ENCODE measurements around the gene SLF1.

Gene SLF1

DNA sequence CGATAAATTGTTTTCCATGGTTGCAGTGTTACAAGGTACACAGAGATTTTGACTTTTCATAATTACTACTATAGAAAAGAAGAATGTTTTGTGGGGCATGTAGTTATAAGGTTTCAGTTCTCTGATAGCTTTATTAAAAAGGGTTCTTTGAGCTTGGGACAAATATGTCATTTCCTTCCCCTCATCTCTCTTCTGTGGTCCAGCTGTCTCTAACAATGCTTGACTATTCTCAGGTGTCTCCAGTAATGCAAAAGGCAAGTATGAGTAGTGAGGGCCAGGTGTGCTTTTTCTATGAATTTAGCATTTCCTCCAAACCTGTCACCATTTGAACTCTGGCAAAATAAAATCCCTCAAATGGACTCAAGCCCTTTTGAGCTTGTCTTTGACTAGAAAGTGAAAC, 84.3 kb downstream of the SLF1 start:
- Histone ChIP-seq H3K9me3 (no peaks in the 10 kb centered on the region), H3K4me1 (peaks cover 3% of the 10 kb centered on the region; the same call in 1 of the 2 replicates), H3K4me3 (ENCODE audit: low read depth, low read length) (no peak overlapping the region), H3K27me3 (no peaks in the 10 kb centered on the region), H3K36me3 (no peaks in the 10 kb centered on the region; the same call in 1 of the 2 replicates)
- no peak for DNase-seq
- TF ChIP-seq, protein P1, sequence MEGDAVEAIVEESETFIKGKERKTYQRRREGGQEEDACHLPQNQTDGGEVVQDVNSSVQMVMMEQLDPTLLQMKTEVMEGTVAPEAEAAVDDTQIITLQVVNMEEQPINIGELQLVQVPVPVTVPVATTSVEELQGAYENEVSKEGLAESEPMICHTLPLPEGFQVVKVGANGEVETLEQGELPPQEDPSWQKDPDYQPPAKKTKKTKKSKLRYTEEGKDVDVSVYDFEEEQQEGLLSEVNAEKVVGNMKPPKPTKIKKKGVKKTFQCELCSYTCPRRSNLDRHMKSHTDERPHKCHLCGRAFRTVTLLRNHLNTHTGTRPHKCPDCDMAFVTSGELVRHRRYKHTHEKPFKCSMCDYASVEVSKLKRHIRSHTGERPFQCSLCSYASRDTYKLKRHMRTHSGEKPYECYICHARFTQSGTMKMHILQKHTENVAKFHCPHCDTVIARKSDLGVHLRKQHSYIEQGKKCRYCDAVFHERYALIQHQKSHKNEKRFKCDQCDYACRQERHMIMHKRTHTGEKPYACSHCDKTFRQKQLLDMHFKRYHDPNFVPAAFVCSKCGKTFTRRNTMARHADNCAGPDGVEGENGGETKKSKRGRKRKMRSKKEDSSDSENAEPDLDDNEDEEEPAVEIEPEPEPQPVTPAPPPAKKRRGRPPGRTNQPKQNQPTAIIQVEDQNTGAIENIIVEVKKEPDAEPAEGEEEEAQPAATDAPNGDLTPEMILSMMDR (IDR thresholded peaks at IDR 0.05; ENCODE audit: low read depth, low read length), result no peak

DNA sequence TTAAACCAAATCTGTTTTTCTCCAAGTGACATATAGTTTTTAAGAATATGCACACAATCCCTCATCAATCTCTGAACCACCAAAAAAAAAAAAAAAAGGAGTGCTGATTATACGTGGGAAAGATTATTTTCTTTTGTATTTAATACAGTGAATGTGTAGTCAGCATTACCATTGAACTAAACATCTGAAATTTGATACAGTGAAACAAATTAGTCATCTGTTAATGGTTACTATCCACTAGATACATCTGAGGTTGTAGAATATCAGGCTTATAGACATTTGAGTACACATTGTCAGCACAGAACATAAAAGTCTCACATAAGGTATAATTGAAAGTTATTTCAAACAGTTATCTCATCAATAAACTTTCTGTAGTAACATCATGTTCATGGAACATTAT, 87.0 kb downstream of the SLF1 start:
- DNase-seq, result no peak
- Histone ChIP-seq H3K36me3 (no peaks in the 10 kb centered on the region; the same call in 1 of the 2 replicates), H3K9me3 (no peaks in the 10 kb centered on the region), H3K4me3 (ENCODE audit: low read depth, low read length) (no peak overlapping the region), H3K4me1 (no peaks in the 10 kb centered on the region), H3K27me3 (no peaks in the 10 kb centered on the region)
- TF ChIP-seq, protein P1 (IDR thresholded peaks at IDR 0.05; ENCODE audit: low read depth, low read length), result no peak

DNA sequence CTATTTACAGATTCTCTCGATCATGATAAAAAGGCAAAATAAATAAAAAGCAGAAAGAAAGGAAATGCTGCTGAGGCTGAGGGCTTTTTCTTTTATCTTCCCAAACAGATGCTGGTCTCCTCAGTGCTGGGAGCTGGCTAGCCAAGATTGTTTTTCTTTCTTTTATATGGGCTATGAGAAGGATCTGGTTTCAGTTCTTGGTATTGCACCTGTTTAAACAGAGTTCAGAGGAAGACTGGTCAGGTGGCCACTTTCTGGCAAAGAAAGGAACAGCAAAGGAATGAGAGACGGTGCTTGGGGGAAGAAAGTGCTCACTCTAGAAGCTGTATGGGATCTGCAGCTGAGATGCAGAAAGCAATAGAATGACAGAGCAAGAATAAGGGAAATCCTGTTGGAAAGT, 88.9 kb downstream of the SLF1 start:
- no peak for DNase-seq
- TF ChIP-seq, protein P1 (IDR thresholded peaks at IDR 0.05; ENCODE audit: low read depth, low read length), result no peak
- H3K36me3 ChIP-seq, result no peaks in the 10 kb centered on the region
- H3K4me1 ChIP-seq, result no peaks in the 10 kb centered on the region
- no peaks in the 10 kb centered on the region for H3K9me3 ChIP-seq
- H3K27me3 ChIP-seq, result no peaks in the 10 kb centered on the region
- H3K4me3 ChIP-seq (ENCODE audit: low read depth, low read length), result no peak overlapping the region

DNA sequence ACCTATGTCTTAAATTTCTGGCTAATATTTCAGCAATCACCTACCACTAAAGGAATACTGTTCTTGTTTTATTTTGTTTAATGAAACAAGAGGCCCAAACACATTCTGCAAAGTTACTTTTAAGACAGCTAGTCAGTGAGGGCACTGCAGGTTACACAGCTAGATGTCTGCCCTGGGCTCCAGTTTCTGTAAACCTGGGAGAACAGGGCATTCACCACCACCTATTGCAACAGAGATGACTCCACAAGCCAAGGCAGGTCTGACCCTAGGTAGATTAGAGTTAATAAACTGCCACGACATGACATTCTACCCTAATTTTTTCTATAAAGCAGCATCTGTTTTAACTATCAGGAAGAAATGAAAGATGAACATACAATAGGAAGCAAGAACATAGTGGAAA, 90.8 kb downstream of the SLF1 start:
- no peaks in the 10 kb centered on the region for H3K9me3 ChIP-seq
- DNase-seq, result no peak
- TF ChIP-seq, protein P1 (IDR thresholded peaks at IDR 0.05; ENCODE audit: low read depth, low read length), result no peak
- H3K4me3 ChIP-seq (ENCODE audit: low read depth, low read length), result no peak overlapping the region
- no peaks in the 10 kb centered on the region for H3K36me3 ChIP-seq
- no peaks in the 10 kb centered on the region for H3K27me3 ChIP-seq
- no peaks in the 10 kb centered on the region for H3K4me1 ChIP-seq

DNA sequence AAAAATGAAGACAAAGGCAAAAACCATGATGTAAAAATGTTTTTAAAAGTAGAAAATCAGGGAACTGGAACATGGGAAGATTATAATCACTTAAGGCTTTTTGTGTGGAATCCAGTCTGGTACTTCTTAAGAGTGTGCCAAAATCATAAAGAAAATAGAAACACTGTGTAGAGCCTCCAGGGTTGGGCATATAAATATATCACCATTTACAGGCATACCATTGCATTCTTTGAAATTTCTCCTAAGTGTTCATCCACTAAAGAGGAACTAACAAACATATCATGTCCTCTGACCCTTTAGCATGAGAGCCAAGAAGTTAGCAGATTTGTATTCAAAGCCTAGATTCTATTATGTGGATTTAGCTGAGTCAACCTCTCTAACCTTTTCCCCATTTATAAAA, 93.3 kb downstream of the SLF1 start:
- no peak for DNase-seq
- no peaks in the 10 kb centered on the region for H3K9me3 ChIP-seq
- TF ChIP-seq, protein P1 (IDR thresholded peaks at IDR 0.05; ENCODE audit: low read depth, low read length), result no peak
- no peak overlapping the region for H3K4me3 ChIP-seq (ENCODE audit: low read depth, low read length)
- no peaks in the 10 kb centered on the region for H3K36me3 ChIP-seq
- H3K27me3 ChIP-seq, result no peaks in the 10 kb centered on the region
- no peaks in the 10 kb centered on the region for H3K4me1 ChIP-seq

DNA sequence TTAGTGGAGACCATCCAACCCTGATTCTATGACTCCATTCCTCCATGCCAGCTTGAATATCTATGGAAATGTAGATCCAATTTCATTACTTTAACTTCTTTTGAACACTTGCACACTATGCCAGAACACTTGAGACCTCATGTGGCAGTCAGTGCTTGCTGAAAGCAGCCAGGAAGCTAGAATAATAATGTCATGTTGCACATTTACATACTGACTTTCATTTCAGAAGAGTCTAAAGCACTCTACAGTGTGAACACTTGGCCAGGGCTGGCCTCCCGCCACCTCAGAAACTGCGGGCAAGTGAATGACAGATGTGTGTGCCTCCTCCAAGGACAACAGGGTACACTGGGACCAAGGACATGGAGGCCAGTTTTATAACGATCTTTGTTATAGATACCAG, 97.3 kb downstream of the SLF1 start:
- TF ChIP-seq, protein P1 (IDR thresholded peaks at IDR 0.05; ENCODE audit: low read depth, low read length), result no peak
- no peaks in the 10 kb centered on the region for H3K4me1 ChIP-seq
- no peaks in the 10 kb centered on the region for H3K27me3 ChIP-seq
- no peaks in the 10 kb centered on the region for H3K36me3 ChIP-seq
- no peaks in the 10 kb centered on the region for H3K9me3 ChIP-seq
- DNase-seq, result no peak
- no peak overlapping the region for H3K4me3 ChIP-seq (ENCODE audit: low read depth, low read length)
